HG02973 (cell line): Measurements from ENCODE around the gene CEMIP.

Experiments
- ATAC-seq: cut with Tn5 transposase; IDR thresholded peaks from one replicate; pipeline ENCODE4 v1.9.1; 2021; ENCODE audit warnings: moderate library complexity; ENCODE audit not compliant: unreplicated experiment

The CEMIP gene

DNA sequence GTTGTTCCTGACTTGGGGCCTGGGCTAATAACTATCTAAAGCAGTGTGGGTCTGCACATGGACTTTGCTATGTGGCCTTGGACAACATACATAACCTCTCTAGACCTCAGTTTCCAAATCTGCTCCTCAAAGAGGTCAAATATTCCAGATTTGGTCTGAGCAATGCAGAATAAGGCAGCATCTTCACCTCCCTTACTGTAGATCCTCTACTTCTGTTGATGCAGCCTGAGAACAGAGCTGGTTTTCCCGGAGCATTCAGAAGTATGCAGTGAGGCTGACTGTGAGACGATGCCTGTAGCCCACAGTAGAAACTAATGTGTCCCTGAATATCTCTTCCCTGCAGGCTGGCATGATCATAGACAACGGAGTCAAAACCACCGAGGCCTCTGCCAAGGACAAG lies 145.1 kb downstream of the CEMIP start:
- ATAC-seq = no peak

DNA sequence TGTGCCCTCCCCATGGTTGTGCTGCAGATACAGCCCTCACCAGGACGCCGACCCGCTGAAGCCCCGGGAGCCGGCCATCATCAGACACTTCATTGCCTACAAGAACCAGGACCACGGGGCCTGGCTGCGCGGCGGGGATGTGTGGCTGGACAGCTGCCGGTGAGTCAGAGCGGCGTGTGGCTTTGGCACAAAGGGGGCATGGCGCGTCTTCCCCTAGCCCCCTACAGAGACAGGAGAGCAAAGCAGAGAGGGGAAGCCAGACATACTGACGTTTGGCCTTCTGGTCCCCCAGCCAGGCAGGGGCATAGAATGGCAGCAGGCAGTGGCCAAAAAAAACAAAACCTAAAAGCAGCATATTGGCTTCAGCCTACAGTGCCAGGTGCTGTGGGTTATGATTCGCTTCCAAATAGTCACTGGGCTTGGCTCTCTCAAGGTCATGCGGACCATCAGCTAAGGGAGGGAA lies 146.5 kb downstream of the CEMIP start:
- ATAC-seq = no peak

DNA sequence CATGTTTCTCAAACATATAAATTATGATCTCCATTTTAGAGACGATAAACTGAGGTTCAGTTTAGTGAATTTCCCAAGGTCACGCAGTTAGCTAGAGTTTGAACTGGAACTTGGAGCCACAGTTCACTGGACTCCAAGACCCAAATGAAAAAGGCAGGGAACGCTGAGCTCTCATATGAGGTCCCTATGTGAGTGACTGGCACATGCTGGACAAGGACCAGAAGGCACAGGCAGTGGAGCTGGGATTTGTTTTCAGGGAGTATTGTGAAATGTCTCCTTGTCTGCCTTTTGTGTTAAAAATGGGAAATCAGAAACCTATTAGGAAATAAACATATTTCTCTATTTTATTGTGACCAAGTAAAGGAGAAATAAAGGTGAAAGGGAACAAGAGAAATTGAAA lies 147.0 kb downstream of the CEMIP start:
- ATAC-seq = no peak

DNA sequence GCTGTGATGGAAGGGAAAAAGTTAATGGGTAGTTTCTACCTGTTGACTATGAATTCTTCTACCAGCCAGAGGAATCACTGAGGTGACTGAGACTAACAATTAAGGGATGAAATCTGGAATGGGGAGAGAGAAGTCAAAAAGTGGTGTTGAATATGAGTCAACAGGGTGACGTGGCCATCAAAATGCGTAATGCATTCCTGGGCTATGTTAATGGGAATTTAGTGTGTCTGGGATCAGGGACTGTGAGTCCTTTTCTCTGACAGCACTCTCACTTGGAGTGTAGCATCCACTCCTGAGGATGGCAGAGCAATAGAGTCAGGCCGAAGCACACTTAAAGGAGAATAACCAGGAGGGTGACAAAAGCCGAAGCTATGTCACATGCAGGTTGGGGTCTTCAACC lies 150.1 kb downstream of the CEMIP start:
- ATAC-seq = no peak

DNA sequence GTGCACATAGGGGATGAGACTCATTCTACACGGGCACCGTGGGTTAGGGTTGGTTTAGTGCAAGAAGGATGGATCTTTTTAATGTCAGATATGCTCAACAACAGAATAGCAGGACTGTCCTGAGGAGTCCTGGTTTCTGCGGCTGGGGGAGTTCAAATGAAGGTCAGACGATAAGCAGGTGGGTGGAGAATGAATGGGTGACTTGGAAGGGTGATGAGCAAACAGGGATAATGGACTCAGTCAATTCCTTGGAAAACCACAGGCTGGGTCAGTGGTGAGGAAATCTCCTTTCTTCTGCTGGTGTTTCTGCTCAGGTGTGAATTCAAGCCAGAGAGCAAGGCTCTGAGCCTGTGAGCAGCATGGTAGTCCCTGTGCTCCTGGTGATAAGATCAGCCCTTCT lies 150.5 kb downstream of the CEMIP start:
- no peak for ATAC-seq

DNA sequence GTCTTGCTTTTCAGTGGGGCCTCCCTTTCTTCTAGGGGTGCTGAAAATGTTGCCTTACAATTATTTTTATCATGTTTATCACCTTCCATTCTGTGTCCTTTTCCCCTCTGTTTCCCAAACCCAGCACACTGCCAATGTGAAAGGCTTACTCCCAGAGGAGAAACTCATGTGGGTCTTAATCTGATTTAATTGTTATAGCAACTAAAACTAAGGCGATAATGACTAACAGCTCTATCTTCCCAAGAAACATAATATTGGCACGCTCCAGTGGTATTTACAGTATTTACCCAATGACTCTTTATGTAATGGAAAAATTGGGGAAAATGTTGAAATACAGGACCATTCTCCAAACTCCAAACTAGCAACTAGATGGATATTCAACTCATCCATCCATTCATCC lies 152.0 kb downstream of the CEMIP start:
- ATAC-seq = no peak

DNA sequence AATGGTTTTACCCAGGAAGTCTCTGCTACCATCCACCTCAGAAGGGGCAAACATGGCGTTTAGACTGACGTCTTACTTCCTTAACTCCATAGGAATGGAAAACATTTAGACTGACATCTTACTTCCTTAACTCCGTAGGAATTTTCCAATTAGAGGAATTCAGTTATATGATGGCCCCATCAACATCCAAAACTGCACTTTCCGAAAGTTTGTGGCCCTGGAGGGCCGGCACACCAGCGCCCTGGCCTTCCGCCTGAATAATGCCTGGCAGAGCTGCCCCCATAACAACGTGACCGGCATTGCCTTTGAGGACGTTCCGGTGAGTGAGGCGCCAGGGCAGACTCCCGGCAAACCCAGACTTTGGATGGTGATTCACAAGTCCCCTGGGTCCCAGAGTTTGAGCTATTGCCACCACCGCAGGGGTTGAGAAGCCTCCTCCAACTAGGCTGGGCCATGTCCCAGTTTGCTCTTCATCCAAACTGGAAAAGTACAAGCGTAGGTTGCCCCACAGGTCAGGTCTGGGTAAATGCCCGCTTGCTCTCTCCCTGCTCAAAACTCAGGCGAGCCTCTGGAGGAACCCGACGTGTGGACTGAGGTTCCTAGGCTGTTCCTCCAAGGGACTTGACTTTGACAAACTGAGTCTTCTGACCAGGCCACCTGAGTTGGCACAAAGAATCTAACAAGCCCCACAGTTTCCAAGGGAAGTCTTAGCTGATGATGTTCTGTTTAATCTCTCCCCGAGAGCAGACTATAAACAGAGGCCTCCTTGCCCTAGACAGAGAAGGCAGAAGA lies 152.7 kb downstream of the CEMIP start:
- ATAC-seq = no peak

DNA sequence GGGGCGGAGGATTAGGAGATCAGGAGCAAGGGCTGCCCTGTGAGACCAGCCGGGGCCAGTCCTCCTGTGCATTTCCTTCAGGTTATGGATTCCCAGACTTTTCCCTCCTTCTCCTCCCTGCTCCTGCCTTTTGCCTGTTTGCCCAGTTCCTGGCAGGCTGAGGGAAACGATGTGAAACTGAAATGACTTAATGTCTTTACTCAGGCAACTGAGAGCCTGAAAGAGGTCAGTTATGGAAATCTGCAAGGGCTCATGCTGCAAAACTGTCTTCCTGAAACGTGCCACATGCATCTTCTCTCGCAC lies 153.3 kb downstream of the CEMIP start:
- ATAC-seq = no peak

DNA sequence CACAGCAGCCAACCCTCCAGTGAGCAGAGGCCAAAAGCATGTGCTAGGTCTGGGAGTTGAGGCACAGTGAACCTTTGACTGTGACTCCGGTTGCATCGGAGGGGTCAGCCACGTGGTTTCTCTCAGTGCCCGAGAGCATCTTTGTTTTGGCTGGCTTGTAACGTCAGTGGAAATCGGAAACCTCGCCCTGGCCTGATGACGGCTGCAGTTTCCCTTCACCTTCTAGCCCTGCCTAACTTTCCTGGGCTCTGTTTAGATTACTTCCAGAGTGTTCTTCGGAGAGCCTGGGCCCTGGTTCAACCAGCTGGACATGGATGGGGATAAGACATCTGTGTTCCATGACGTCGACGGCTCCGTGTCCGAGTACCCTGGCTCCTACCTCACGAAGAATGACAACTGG lies 153.8 kb downstream of the CEMIP start:
- no peak for ATAC-seq

DNA sequence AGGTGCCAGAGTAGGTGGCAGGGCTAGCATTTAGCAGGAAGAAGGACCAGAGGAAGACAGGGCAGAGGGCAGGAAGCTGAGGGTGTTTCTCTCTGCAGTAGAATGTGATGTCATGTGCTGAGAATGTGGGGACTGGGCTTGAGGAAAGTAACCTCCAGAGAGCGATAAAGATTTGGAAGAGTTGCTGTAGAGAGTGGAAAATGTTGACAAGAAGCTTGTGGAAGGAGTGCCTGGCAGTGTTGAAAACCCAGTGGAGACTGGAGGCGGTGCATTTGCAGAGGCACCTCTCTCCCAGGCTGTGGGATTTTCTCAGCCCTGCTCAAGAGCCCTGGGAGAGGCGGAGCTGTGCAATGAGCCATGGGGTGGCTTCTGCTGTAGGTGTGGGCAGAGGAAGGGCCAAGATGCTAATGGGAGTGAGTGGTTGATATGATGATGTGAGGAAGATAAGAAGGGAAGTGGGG lies 155.6 kb downstream of the CEMIP start:
- ATAC-seq = no peak

DNA sequence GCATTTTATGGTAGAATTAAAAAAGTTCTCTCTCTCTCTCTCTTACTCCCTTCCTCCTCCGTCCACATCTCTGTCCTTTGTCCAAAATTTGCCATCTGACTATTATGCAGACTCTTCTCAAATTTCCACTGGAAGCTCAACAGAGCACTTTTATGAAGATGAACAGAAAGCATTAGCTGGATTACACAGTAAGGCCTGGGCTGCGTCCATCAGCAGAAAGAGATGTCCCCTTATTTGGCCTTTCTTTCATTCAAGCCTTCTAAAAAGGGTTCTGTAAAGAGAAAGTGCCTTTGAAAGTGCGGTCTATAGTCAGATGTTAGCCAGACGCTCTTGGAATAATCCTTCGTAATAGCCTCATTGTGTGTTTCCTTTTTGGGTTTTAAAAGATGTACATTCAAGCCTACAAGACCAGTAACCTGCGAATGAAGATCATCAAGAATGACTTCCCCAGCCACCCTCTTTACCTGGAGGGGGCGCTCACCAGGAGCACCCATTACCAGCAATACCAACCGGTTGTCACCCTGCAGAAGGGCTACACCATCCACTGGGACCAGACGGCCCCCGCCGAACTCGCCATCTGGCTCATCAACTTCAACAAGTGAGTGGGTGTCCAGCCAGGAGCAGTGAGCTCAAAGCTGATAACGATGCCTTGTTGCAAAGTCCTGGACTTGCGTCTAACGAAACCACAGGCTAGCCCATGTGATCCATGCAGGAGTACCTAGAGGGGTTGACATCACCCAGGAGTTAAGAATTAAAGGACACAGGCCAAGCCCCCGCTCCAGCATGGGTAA lies 157.3 kb downstream of the CEMIP start:
- ATAC-seq = no peak

DNA sequence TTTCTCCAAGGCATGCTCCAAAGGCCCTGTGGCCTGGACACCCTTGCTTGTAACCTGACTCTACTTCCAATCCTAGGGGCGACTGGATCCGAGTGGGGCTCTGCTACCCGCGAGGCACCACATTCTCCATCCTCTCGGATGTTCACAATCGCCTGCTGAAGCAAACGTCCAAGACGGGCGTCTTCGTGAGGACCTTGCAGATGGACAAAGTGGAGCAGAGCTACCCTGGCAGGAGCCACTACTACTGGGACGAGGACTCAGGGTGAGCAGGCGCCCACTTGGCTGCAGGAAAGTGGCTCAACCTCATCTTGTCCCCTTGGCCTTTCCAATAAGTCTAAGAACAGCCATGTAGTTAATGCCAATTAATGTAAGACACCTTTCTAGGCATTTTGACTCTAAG lies 158.5 kb downstream of the CEMIP start:
- ATAC-seq = no peak

DNA sequence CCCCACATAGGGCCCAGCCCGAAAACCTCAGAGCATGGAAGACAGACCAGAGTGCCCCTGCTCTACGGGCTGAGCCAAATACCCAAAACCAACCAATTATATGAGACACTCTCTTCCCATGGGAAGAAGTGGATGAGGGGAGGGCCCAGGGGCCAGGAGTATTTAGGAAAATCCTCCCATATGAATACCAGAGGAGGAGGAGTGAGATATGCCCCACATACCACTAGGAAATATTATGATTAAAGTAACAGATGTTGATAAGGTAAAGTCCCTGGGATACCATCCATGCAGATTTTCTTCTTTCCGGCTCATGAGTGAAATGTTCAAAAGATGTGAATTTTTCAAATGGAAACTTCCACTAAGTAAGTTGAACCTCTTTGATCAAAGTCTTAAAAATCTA lies 160.0 kb downstream of the CEMIP start:
- ATAC-seq = no peak

DNA sequence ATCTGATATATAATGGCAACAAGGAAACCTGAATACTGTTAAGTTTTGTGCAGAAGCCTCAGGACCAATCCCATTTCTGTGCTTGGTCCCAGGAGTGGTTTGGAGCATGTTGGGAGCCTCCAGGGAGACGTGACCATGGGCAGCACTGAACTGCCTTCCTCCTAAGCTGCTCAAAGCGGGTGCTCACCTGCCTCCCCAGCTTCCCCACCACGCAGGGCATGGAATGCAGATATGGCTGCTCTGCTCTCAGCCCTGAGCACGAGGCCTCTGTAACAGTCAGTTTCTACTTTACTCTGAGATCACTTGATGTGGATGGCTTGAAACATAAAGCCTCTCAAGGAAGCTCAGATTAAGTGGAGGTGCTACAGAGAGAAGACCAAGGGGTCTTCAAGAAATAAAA lies 161.2 kb downstream of the CEMIP start:
- ATAC-seq = no peak

DNA sequence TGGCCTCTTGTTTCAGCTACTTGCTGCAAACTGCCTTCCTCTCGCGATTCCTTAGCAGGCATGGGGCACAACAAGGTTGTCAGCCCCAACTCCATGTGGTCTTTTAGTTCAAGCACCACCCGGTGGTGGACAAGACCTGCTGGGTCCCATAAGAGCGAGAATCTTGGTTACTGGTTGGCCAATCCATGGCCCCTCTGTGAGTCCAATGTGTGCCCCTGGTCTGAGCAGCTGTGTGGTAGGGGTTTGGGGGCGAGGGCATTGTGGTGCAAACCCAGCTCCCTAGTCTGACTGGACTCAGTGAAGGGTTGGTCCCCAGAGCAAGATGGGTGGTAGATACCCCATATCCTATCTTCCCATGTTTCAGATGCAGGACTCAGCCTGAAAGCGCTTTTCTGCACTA lies 161.7 kb downstream of the CEMIP start:
- ATAC-seq = no peak

DNA sequence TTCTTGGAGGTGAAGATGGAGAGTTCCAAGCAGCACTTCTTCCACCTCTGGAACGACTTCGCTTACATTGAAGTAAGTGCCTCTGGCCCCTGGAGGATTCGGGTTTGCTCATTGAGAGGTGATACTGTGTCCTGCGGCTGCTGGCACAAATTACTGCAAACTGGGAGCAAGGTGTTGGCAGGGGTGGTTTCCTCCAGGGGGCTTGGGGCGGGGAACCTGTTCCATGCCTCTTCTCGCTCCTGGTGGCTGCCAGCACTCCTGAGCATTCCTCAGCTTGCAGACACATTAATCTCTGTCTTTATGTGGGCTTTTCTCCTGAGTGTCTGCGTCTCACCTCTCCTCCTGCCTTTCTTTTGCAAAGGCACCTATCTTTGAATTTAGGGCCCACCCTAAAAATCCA lies 163.1 kb downstream of the CEMIP start:
- no peak for ATAC-seq

DNA sequence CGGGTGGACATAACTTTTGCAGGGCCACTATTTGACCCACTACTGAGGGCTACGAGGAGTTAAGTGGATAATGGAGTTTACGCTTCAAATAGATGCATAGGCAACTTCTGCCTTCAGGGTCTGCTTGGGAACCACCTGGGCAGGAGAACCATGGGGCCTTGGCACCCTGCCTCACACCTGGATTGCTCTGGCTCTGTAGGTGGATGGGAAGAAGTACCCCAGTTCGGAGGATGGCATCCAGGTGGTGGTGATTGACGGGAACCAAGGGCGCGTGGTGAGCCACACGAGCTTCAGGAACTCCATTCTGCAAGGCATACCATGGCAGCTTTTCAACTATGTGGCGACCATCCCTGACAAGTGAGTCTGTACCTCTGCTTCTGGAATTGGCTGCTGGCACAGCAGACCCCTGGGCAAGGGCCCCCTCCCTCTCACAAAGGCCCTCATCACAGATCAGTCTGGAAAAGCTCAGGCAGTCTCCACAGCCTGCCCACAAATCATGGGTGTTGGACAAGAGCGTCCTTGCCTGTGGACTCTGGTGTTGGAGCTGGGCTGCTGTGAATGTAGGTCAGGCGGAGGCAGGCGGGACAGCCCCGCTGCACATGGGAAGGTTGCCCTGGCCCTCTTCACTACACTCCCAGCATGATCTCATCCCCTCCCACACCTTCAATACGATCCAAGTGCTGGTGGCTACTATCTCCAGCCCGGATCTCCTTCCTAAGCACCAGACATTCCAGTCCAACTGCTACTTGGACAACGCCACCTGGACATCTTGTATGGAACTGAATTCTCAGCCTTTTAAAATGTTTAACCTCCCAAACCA lies 163.8 kb downstream of the CEMIP start:
- no peak for ATAC-seq

DNA sequence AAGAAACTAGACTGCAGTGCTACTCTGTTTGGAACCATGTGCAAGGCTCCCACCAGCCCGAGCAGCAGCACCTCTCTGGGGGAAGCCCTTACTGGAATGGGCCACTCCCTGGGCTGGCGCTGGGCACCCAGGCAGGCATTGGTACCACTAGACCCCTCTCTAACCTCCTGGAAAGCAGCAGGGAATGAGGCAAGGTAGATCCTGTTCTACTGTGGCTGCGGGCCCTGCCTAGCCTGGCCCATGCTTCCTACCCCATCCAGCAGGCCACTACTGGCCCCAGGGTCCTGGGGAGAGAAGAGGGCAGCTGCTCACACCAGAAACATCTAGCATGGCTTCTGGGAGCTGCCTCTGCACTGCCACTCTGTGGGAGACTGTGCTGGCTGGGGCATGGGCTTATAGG lies 165.6 kb downstream of the CEMIP start:
- no peak for ATAC-seq

DNA sequence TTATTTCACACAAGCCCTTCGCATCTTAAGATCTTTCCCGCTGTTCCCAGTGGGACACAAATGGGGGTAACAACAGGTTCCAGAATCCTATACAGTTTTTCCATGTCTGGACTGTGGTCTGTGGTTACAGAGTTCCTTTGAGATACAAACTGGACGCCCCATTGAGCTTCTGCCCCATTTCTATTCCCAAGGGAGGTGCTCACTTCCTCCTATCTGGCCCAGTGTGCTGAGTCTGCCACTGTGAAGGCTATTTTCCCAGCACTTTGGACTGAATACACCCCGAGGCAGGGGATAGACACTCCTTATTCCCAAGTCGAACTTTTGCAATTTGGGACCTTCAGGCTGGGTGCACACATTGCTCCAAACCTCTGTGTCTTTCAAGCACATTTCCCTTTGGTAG lies 166.4 kb downstream of the CEMIP start:
- ATAC-seq = no peak

DNA sequence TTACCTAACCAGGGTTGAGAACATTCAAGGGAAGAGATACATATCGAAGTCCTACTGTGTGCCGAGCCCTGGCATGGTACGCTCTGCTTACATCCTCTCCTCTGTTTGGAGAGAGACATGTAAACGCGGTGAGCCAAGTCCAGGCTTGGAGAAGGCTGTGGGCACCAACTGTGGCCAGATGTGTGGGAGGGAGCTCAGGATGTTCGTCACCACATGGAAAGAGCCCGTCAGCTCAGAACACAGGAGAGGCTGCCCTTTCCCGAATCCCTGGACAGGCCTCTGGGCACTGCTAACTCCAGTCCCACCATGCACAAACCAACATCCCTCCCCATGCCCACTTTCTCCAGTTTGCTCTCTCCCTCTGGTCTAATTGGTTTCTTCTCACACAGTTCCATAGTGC lies 167.4 kb downstream of the CEMIP start:
- no peak for ATAC-seq

DNA sequence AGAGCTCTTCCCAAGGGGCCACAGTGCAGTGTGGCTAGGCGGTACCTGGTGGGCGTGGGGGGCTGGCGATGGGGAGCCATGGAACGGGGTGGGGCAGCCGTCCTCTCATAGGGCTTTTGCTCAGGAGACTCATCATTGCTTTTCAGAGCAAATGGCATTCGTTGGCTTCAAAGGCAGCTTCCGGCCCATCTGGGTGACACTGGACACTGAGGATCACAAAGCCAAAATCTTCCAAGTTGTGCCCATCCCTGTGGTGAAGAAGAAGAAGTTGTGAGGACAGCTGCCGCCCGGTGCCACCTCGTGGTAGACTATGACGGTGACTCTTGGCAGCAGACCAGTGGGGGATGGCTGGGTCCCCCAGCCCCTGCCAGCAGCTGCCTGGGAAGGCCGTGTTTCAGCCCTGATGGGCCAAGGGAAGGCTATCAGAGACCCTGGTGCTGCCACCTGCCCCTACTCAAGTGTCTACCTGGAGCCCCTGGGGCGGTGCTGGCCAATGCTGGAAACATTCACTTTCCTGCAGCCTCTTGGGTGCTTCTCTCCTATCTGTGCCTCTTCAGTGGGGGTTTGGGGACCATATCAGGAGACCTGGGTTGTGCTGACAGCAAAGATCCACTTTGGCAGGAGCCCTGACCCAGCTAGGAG lies 169.6 kb downstream of the CEMIP start:
- ATAC-seq = no peak
